ENCODE results near the gene EGLN3.

The EGLN3 gene

GRCh38 chr14:33910435-33910834, 40.4 kb downstream of the EGLN3 start:
- no peak for DNase-seq (ENCODE audit: low spot score)

- DNase-seq (ENCODE audit: low spot score), result no peak
These were observed 41.3 kb downstream of the EGLN3 start for GRCh38 chr14:33909380-33910084.

GRCh38 chr14:33908540-33909223, 42.2 kb downstream of the EGLN3 start:
- DNase-seq (ENCODE audit: low spot score), result no peak

GRCh38 chr14:33906968-33907367, 43.9 kb downstream of the EGLN3 start:
- no peak for DNase-seq (ENCODE audit: low spot score)

- no peak for DNase-seq (ENCODE audit: low spot score)
These were observed 46.3 kb downstream of the EGLN3 start for GRCh38 chr14:33904609-33905008.

GRCh38 chr14:33903369-33903768, 47.5 kb downstream of the EGLN3 start:
- DNase-seq (ENCODE audit: low spot score), result no peak

- DNase-seq (ENCODE audit: low spot score), result no peak
These were observed 48.5 kb downstream of the EGLN3 start for GRCh38 chr14:33902363-33902762.

GRCh38 chr14:33901426-33902155, 49.3 kb downstream of the EGLN3 start:
- no peak for DNase-seq (ENCODE audit: low spot score)

- no peak for DNase-seq (ENCODE audit: low spot score)
These were observed 50.2 kb downstream of the EGLN3 start for GRCh38 chr14:33900706-33901105.

GRCh38 chr14:33899723-33900341, 51.0 kb downstream of the EGLN3 start:
- DNase-seq (ENCODE audit: low spot score), result no peak

GRCh38 chr14:33897878-33898535, 52.9 kb downstream of the EGLN3 start:
- DNase-seq (ENCODE audit: low spot score), result no peak

GRCh38 chr14:33897382-33897781, 53.5 kb downstream of the EGLN3 start:
- no peak for DNase-seq (ENCODE audit: low spot score)

- DNase-seq (ENCODE audit: low spot score), result no peak
These were observed 56.5 kb downstream of the EGLN3 start for GRCh38 chr14:33894339-33894738.

- no peak for DNase-seq (ENCODE audit: low spot score)
These were observed 59.2 kb downstream of the EGLN3 start for GRCh38 chr14:33891700-33892099.

- no peak for DNase-seq (ENCODE audit: low spot score)
These were observed 66.0 kb downstream of the EGLN3 start for GRCh38 chr14:33884916-33885315.

GRCh38 chr14:33880330-33880729, 70.5 kb downstream of the EGLN3 start:
- no peak for DNase-seq (ENCODE audit: low spot score)

- DNase-seq (ENCODE audit: low spot score), result no peak
These were observed 71.1 kb downstream of the EGLN3 start for GRCh38 chr14:33879684-33880286.

GRCh38 chr14:33876274-33876673, 74.6 kb downstream of the EGLN3 start:
- DNase-seq (ENCODE audit: low spot score), result no peak

Data from AG08396 (cell line).